ENCODE data around the gene CHN2.
"Not testable (repeated sequence)": the region's sequence is repeated elsewhere in the genome, so short reads cannot be mapped to it uniquely, and the experiment has no call there.

The CHN2 gene

DNA sequence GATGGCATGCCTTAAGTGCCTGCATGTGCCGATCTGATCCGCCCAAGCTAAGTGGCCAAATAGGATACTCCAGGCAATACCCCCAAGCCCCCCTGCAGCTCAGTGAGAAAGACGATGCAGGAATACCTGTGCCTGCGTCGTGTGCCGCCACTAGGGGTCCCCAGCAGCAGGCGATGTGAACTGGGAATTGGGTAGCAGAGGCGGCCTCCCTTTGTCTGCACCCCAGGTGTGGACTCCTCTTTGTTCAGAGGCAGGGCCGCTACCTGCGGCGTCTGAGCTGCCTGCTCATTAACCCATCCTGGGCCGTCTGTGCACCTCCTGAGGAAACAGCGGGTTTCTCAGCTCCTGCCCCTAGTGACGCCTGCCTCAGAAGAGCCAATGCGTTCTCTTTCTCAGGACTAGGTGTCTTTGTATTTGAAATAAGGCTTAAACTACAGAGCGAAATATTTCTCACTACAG is 4.8 kb upstream of the CHN2 start:
- peak; percentile 26 to 44 for DNase-seq (ENCODE audit: low read depth in 2 of 2)

DNA sequence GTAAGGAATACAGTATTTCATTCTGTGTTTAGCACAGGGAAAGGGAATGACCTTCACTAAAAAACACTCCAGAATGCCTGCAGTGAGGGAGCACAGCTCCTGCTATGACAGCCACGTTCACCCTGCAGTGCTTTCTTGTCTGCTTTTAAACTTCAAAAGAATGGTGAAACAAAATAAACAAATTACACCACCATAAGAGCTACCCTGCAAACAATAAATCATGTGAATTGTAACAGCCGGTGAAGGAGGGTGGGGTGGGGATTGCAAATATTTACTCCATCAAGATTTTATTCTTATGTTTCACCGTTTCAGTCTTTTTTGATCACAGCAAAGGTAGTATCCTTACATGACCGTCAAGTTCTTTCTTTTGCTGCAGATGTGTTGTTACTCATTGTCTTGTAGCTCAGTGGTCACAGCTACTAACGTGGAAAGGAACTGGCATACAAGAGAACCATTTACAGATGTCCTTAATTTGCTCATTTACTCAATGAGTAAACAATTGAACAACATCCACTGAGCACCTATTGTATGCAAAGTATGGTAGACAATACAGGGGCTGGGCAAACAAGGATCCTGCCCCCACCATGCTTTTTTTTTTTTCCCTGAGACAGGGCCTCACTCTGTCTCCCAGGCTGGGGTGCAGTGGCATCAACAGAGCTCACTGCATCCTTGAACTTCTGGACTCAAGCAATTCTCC is 4.1 kb upstream of the CHN2 start:
- no peak for DNase-seq (ENCODE audit: low read depth in 2 of 2)

DNA sequence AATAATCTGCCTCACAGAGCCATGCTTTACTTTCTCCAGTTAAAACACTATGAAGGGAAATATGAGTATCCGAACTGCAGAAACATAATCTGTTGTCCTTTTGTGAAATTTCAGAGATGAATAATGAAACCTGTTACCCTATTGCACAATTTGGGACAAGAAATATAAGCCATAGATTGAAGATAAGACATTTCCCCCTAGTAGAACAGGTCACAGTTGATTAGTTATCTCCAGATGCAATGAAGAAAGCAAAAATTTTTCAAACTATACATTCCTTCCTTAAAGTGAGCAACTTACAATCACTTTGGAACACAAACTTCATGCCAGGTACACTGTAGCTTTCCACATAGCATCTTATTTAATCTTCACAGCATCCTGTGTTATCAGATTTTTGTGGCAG is 2.3 kb upstream of the CHN2 start:
- DNase-seq (ENCODE audit: low read depth in 2 of 2): no peak

DNA sequence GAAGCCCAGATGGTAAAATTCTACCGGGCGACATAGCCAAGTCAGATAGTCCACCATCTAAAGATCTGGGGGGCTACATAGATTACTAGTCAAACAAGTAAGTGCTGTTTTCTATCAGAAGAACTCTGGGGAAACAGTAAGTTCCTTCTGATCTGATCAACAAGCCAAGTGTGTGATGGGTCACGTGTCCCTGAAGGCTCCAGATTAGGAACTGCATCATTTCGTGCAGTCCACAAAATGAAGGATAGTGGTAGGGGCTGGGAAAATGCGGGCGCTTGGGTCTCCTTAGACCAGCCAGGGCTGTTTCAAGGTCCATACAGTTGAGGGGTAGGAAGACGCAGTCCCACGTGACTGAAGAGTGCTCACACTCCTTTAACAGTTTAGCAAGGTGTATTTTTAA is 1.8 kb upstream of the CHN2 start:
- DNase-seq (ENCODE audit: low read depth in 2 of 2): no peak

GRCh38 chr7:29193316-29194205 is 1.0 kb upstream of the CHN2 start:
- DNase-seq (ENCODE audit: low read depth in 2 of 2): no peak

GRCh38 chr7:29194206-29194593 is 375 bp upstream of the CHN2 start:
- no peak for DNase-seq (ENCODE audit: low read depth in 2 of 2)

- DNase-seq (ENCODE audit: low read depth in 2 of 2): no peak
Measured at GRCh38 chr7:29196191-29196590, 1.6 kb downstream of the CHN2 start.

- no peak for DNase-seq (ENCODE audit: low read depth in 2 of 2)
Measured at GRCh38 chr7:29196971-29197595, 2.5 kb downstream of the CHN2 start.

GRCh38 chr7:29197916-29198315 is 3.3 kb downstream of the CHN2 start:
- no peak for DNase-seq (ENCODE audit: low read depth in 2 of 2)

DNA sequence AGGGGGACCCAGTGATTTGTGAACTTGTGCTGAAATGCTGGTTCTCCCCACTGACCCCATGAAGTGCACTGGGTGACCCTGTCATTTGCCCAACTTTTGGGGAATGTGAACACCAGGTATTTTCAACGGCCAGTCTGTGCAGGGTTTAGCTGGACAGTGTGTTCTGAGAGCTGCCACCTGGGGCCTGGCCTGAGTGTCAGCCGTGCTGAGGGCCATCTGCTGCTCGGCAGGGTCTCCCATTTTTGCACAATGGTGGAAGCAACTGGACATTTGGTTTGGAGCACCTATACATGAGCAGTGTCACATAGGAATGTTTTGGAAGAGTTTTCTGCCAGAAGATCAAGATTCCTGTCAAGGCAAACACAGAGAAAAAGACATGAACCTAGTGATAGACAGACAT is 5.2 kb downstream of the CHN2 start:
- no peak for DNase-seq (ENCODE audit: low read depth in 2 of 2)

DNA sequence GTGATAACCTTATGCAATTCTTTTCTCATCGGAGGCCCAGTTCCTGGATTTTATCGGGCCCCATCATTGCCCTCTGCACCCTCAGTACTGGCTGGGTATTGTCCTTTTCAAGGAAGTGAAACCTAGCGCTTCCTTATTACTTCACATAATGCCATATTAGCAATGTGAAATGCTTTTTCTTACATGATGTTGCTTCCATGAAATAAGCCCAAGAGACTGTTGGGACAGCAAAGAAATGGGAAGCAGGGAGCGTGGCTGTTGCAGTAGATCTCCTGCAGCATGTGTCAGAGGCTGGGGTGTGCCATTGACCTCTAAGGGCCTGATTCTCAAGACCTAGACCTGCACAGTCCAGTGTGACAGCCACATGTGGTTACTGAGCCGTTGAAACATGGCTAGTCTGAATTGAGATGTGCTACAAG is 8.1 kb downstream of the CHN2 start:
- no peak for DNase-seq (ENCODE audit: low read depth in 2 of 2)

- no peak for DNase-seq (ENCODE audit: low read depth in 2 of 2)
Measured at GRCh38 chr7:29204491-29205272, 10.1 kb downstream of the CHN2 start.

- DNase-seq (ENCODE audit: low read depth in 2 of 2): no peak
Measured at GRCh38 chr7:29207162-29207801, 12.7 kb downstream of the CHN2 start.

DNA sequence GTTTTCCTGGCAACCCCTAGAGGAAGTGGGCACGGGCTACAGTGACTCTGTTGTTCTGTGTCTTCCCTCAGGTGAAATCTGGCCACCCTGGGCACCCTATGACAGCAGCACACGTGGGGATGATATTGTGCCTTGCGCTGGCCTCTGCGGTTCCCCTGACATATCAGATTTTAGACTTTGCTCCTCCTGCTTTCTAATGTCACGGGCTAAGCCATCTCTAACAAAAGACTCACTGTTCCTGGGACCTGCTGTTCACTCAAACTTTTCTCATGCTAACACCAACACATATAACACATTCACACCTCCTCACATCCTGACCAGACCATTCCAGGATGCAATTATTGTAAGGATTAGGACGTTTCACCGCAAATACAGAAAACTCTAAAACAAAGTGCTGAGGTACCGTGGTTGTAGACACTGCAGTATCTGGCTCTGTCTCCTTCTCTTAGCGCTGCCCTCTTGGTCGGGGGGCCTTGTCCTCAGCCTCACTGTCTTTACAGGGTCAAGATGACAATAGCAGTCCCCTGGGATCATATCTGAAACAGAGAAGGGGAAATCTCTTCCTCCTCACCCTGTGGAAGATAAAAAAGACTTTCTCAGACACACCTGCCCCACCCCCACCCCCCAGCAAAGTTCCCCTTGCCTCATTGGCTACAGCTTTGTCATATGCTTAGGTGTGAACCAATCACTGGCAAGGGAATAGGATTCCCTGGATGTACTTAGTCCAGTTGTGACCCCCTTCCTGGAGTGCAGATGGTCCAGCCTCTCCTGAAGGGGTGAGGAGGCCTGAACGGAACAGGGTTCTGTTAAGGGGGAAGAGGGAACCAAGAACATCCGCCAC is 14.1 kb downstream of the CHN2 start:
- DNase-seq (ENCODE audit: low read depth in 2 of 2): no peak

- DNase-seq (ENCODE audit: low read depth in 2 of 2): no peak
Measured at GRCh38 chr7:29209745-29210144, 15.2 kb downstream of the CHN2 start.

- not testable (repeated sequence) for DNase-seq (ENCODE audit: low read depth in 2 of 2)
Measured at GRCh38 chr7:29212736-29213135, 18.2 kb downstream of the CHN2 start.

GRCh38 chr7:29214056-29214455 is 19.5 kb downstream of the CHN2 start:
- DNase-seq (ENCODE audit: low read depth in 2 of 2): no peak

DNA sequence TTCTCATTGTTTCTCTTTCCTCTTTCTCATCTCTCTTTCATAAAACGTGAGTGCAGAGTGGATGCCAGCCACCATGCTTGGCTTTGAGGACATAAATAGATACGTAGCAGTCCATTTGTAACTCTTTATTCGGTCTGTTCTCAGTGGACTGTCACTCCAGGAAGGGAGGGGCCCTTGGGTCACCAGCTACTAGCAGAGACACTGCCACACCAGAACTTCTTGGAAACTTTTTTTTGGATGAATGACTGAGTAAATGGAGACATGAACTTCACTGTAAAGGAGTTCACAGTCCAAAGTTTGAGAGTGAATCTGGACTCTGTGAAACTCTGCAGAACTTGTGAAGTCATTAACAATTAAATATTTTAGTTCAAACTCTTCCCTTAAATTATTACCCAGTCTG is 20.2 kb downstream of the CHN2 start:
- DNase-seq (ENCODE audit: low read depth in 2 of 2): no peak

GRCh38 chr7:29216128-29216527 is 21.6 kb downstream of the CHN2 start:
- DNase-seq (ENCODE audit: low read depth in 2 of 2): no peak

GRCh38 chr7:29217113-29217512 is 22.5 kb downstream of the CHN2 start:
- DNase-seq (ENCODE audit: low read depth in 2 of 2): no peak
